Hematopoietic multipotent progenitor cell treated with erythropoietin and hydrocortisone succinate and interleukin-3 and kit ligand, for 4 days (in vitro differentiated cells): ENCODE results near the gene UTP25.
"Not testable (repeated sequence)": the region's sequence is repeated elsewhere in the genome, so short reads cannot be mapped to it uniquely, and the experiment has no call there.

ENCODE experiments used
- DNase-seq: peaks from one replicate; pipeline ENCODE4 v3.0.0-alpha.2; 2015

UTP25 gene

GRCh38 chr1:209904774-209905173 is 77.0 kb downstream of the UTP25 start:
- DNase-seq: not testable (repeated sequence)
